B cell (primary cell): ENCODE results near the gene PRKN.

Source experiments
- EZH2 ChIP-seq: IDR thresholded peaks from 2 replicates; pipeline ENCODE4 v1.6.1; 2012; ENCODE audit warnings: borderline replicate concordance, low read depth, mild to moderate bottlenecking, moderate library complexity, low read length; ENCODE audit not compliant: insufficient read depth, poor library complexity, severe bottlenecking
- TF ChIP-seq, protein P1 (sequence below): fragments of 200-600 bp; IDR thresholded peaks from one replicate; pipeline ENCODE4 v1.8.0; 2022; ENCODE audit warnings: antibody characterized with exemption, mild to moderate bottlenecking

DNA sequence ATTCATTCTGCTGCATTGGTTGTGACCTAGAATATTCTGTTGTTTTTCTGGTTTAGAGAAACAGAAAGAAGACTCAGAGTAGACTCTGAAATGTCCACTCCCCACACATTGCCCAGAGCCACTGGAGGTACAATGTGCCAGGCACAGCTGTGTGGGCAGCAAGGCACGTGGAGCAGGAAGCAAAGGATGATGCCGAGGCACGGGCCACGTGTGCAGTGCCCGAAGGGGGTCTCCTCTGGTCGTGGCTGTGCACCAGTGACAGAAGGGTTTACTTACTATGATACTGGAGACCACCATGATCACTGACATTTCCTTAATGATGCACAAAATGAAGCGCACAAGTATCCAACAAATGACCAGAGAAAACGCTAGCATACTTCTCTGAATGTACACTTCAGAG is 488.9 kb downstream of the PRKN start:
- TF ChIP-seq, protein P1, sequence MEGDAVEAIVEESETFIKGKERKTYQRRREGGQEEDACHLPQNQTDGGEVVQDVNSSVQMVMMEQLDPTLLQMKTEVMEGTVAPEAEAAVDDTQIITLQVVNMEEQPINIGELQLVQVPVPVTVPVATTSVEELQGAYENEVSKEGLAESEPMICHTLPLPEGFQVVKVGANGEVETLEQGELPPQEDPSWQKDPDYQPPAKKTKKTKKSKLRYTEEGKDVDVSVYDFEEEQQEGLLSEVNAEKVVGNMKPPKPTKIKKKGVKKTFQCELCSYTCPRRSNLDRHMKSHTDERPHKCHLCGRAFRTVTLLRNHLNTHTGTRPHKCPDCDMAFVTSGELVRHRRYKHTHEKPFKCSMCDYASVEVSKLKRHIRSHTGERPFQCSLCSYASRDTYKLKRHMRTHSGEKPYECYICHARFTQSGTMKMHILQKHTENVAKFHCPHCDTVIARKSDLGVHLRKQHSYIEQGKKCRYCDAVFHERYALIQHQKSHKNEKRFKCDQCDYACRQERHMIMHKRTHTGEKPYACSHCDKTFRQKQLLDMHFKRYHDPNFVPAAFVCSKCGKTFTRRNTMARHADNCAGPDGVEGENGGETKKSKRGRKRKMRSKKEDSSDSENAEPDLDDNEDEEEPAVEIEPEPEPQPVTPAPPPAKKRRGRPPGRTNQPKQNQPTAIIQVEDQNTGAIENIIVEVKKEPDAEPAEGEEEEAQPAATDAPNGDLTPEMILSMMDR = no peak
- TF ChIP-seq EZH2 = no peak
